Parathyroid adenoma (tissue), 2 donors: ENCODE data around the gene ULK4.

ENCODE experiments used
- H2AFZ ChIP-seq: fragments of 300-600 bp; sonication (generic); one replicate; pipeline ENCODE4 v1.7.0; 2017; ENCODE audit warnings: antibody characterized with exemption, mild to moderate bottlenecking
- H3K27ac ChIP-seq: fragments of 300-600 bp; sonication (generic); one replicate; pipeline ENCODE4 v1.7.0; 2017
- H3K27me3 ChIP-seq: fragments of 300-600 bp; sonication (generic); one replicate; pipeline ENCODE4 v1.7.0; 2017; ENCODE audit warnings: low read length; ENCODE audit not compliant: control insufficient read depth, insufficient read depth
- H3K36me3 ChIP-seq: fragments of 300-600 bp; sonication (generic); one replicate; pipeline ENCODE4 v1.7.0; 2017; ENCODE audit warnings: low read length; ENCODE audit not compliant: control insufficient read depth, insufficient read depth
- H3K4me1 ChIP-seq: fragments of 300-600 bp; sonication (generic); one replicate; pipeline ENCODE4 v1.7.0; 2017; ENCODE audit warnings: control low read depth
- H3K4me2 ChIP-seq: fragments of 300-600 bp; sonication (generic); one replicate; pipeline ENCODE4 v1.7.0; 2017; ENCODE audit warnings: low read length
- H3K4me3 ChIP-seq: fragments of 300-600 bp; sonication (generic); one replicate; pipeline ENCODE4 v1.7.0; 2017; ENCODE audit warnings: low read depth, low read length
- H3K79me2 ChIP-seq: fragments of 300-600 bp; sonication (generic); one replicate; pipeline ENCODE4 v1.7.0; 2017; ENCODE audit warnings: control low read depth
- H3K9ac ChIP-seq: fragments of 300-600 bp; sonication (generic); one replicate; pipeline ENCODE4 v1.7.0; 2017; ENCODE audit warnings: mild to moderate bottlenecking
- H3K9me3 ChIP-seq: fragments of 300-600 bp; sonication (generic); one replicate; pipeline ENCODE4 v1.7.0; 2017; ENCODE audit warnings: low read length; ENCODE audit not compliant: control insufficient read depth
- TF ChIP-seq, protein P1 (sequence below): fragments of 300-600 bp; sonication (generic); IDR thresholded peaks from one replicate; pipeline ENCODE4 v1.7.0; 2017; ENCODE audit warnings: antibody characterized with exemption, mild to moderate bottlenecking
- donor health status: primary hyperparathyroidism.

ULK4 gene

DNA sequence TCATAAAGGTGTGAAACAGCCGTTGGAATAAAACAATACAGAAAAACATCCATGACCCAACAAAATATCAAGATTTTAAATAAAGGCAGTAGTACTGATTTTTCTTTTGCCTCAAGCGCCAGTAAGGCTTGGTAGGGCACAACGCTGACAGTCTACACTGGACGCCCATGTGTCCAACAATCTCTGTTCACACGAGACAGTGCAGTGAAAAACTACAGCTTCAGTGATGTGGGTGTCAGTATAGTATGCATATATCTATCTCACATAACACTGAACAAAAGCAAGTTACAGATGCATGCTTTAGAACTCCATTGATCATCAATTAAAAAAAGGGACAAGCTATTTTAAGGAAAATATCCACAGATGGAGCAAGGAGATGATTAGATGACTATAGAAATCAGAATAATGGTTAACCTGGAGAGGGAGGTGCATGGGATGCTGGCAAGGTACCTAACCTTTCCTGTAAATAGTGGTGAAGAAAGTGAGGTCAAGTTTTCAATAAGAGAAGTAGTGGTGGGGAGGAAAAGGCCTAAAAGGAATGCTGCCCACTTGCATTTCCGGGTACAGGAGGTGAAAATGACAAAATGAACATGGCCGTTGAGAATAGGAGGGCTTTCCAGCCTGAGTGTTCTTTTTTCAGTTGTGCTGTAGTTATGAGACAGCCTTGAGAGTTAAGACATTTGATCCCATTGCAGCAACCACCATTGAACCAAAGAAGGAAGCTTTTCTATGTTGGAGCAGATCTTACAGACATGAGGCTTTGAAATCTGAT is 719.9 kb downstream of the ULK4 start:
- Histone ChIP-seq H3K79me2 (no peaks in the 10 kb centered on the region), H3K9ac (no peak overlapping the region), H3K27ac (no peak overlapping the region), H3K4me3 (no peak overlapping the region), H3K4me1 (peaks cover 5% of the 10 kb centered on the region), H2AFZ (no peak overlapping the region), H3K9me3 (no peaks in the 10 kb centered on the region), H3K27me3 (no peaks in the 10 kb centered on the region), H3K36me3 (no peaks in the 10 kb centered on the region), H3K4me2 (peak overlapping the region; percentile 18)
- TF ChIP-seq, protein P1, sequence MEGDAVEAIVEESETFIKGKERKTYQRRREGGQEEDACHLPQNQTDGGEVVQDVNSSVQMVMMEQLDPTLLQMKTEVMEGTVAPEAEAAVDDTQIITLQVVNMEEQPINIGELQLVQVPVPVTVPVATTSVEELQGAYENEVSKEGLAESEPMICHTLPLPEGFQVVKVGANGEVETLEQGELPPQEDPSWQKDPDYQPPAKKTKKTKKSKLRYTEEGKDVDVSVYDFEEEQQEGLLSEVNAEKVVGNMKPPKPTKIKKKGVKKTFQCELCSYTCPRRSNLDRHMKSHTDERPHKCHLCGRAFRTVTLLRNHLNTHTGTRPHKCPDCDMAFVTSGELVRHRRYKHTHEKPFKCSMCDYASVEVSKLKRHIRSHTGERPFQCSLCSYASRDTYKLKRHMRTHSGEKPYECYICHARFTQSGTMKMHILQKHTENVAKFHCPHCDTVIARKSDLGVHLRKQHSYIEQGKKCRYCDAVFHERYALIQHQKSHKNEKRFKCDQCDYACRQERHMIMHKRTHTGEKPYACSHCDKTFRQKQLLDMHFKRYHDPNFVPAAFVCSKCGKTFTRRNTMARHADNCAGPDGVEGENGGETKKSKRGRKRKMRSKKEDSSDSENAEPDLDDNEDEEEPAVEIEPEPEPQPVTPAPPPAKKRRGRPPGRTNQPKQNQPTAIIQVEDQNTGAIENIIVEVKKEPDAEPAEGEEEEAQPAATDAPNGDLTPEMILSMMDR: no peak

DNA sequence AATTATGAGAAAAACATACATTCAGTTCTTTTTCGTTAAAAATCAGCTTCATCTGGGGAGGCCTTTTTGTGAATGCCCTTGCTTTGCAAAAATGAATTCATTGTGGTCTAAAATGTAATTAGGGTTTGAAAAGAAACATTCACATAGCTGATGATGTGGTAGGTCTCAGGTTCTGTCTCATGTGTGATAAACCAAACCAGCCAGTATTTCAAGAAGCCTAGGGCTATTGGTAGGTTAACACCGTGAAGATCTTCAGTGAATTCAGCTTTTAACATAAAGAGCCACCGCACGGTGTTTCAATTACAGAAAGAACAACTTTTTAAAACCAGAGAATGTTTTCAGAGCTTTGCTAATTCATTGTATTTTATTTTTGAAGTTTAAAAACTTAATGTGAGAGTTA is 720.7 kb downstream of the ULK4 start:
- TF ChIP-seq, protein P1: no peak
- H3K4me2 ChIP-seq: no peak overlapping the region
- no peak overlapping the region for H3K27ac ChIP-seq
- peaks cover 5% of the 10 kb centered on the region for H3K4me1 ChIP-seq
- H3K9me3 ChIP-seq: no peaks in the 10 kb centered on the region
- no peak overlapping the region for H2AFZ ChIP-seq
- H3K9ac ChIP-seq: no peak overlapping the region
- no peaks in the 10 kb centered on the region for H3K36me3 ChIP-seq
- no peaks in the 10 kb centered on the region for H3K79me2 ChIP-seq
- no peaks in the 10 kb centered on the region for H3K27me3 ChIP-seq
- H3K4me3 ChIP-seq: no peak overlapping the region

DNA sequence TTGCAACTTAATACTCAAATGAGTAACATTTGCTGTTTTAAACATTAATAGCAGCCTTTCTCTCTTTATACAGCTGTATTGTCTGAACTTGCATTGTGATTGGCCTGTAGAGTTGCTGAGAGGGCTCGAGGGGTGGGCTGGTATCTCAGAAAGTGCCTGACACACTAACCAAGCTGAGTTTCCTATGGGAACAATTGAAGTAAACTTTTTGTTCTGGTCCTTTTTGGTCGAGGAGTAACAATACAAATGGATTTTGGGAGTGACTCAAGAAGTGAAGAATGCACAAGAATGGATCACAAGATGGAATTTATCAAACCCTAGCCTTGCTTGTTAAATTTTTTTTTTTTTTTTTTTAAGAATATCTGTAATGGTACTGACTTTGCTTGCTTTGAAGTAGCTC is 722.3 kb downstream of the ULK4 start:
- no peak overlapping the region for H3K4me3 ChIP-seq
- H3K4me2 ChIP-seq: no peak overlapping the region
- H3K27me3 ChIP-seq: no peaks in the 10 kb centered on the region
- TF ChIP-seq, protein P1: no peak
- H3K27ac ChIP-seq: no peak overlapping the region
- H3K9ac ChIP-seq: no peak overlapping the region
- no peak overlapping the region for H2AFZ ChIP-seq
- H3K4me1 ChIP-seq: peaks cover 5% of the 10 kb centered on the region
- no peaks in the 10 kb centered on the region for H3K9me3 ChIP-seq
- H3K79me2 ChIP-seq: no peaks in the 10 kb centered on the region
- H3K36me3 ChIP-seq: no peaks in the 10 kb centered on the region

DNA sequence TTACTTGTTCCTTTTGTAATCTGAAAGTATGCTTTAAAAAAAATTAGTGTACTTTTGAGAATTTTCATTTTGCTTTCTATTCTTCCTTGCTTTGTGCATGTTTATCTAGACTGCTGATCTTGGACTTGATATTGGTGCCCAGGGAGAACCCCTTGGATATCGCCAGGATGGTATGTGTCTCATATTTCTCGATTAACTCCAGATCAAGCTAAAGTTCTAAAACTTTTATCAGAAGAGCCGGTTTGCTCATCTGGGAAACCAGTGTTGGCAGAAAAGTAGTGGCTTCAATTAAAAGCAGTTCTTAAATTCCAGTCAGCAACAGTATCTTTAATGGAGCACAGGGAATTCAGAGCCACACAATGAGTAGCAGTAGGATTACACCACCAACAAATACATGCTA is 724.0 kb downstream of the ULK4 start:
- no peak overlapping the region for H2AFZ ChIP-seq
- H3K9ac ChIP-seq: no peak overlapping the region
- H3K79me2 ChIP-seq: no peaks in the 10 kb centered on the region
- TF ChIP-seq, protein P1: no peak
- H3K4me3 ChIP-seq: no peak overlapping the region
- no peaks in the 10 kb centered on the region for H3K36me3 ChIP-seq
- H3K9me3 ChIP-seq: no peaks in the 10 kb centered on the region
- no peak overlapping the region for H3K4me2 ChIP-seq
- peaks cover 5% of the 10 kb centered on the region for H3K4me1 ChIP-seq
- no peak overlapping the region for H3K27ac ChIP-seq
- no peaks in the 10 kb centered on the region for H3K27me3 ChIP-seq

DNA sequence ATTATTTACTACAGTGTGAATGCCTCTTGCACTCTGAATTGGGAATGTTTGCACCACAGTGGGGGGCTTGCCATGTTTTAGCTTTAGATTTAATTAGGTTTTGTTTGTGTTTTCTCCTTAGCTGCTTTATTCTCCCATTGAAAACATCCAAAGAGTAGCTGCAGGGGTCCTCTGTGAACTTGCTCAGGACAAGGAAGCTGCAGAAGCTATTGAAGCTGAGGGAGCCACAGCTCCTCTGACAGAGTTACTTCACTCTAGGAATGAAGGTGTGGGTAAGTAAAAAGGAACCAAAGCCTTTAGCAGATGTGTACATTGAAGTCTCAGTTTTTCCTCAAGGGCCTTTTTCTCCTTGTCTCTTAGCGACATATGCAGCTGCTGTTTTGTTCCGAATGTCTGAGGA is 725.7 kb downstream of the ULK4 start:
- H3K27me3 ChIP-seq: no peaks in the 10 kb centered on the region
- TF ChIP-seq, protein P1: no peak
- H3K4me3 ChIP-seq: no peak overlapping the region
- no peak overlapping the region for H3K4me2 ChIP-seq
- no peaks in the 10 kb centered on the region for H3K79me2 ChIP-seq
- peaks cover 2% of the 10 kb centered on the region for H3K4me1 ChIP-seq
- no peak overlapping the region for H3K9ac ChIP-seq
- H3K27ac ChIP-seq: no peak overlapping the region
- no peaks in the 10 kb centered on the region for H3K36me3 ChIP-seq
- no peaks in the 10 kb centered on the region for H3K9me3 ChIP-seq
- no peak overlapping the region for H2AFZ ChIP-seq
